NT2/D1 (cell line): Measurements from ENCODE around the gene PIKFYVE.

Experiments
- SUZ12 ChIP-seq: IDR thresholded peaks from 2 replicates; pipeline ENCODE4 v1.6.1; 2011; ENCODE audit not compliant: insufficient read length, insufficient read depth; ENCODE audit errors: extremely low read depth
- YY1 ChIP-seq: IDR thresholded peaks from 2 replicates; pipeline ENCODE4 v1.6.1; 2011; ENCODE audit not compliant: insufficient read length, insufficient read depth
- ZNF274 ChIP-seq: IDR thresholded peaks from 2 replicates; pipeline ENCODE4 v1.6.1; 2011; ENCODE audit warnings: mild to moderate bottlenecking, low read depth, low read length

GRCh38 chr2:208389940-208390339 is 123.9 kb downstream of the PIKFYVE start:
- TF ChIP-seq ZNF274 (no peak), YY1 (no peak), SUZ12 (no peak)
